GM12878 (cell line): Measurements from ENCODE around the gene ZNF792.

Experiments used
- CTCF ChIP-seq, 3 experiments: IDR thresholded peaks in 2 of 3; conservative IDR thresholded peaks in 1 of 3; 2 replicates each; pipeline ENCODE4 v1.5.1; 2011; ENCODE audit warnings: low read depth in 3 of 3, low read length in 3 of 3, mild to moderate bottlenecking in 3 of 3, control low read depth in 2 of 3, moderate library complexity in 2 of 3, inconsistent platforms in 1 of 3, mixed read lengths in 1 of 3; ENCODE audit not compliant: control insufficient read depth in 2 of 3, insufficient read depth in 1 of 3; ENCODE audit errors: extremely low read depth in 1 of 3
- MAX ChIP-seq: IDR thresholded peaks from 2 replicates; pipeline ENCODE4 v1.6.1; 2012; ENCODE audit warnings: low read depth, low read length, improper control_type of control experiment
- USF2 ChIP-seq: IDR thresholded peaks from 2 replicates; pipeline ENCODE4 v1.6.1; 2011; ENCODE audit warnings: low read depth, low read length, improper control_type of control experiment, borderline replicate concordance

- no peak for TF ChIP-seq MAX
- TF ChIP-seq CTCF (IDR thresholded peaks at IDR 0.05 in 2 of 3, conservative IDR thresholded peaks at IDR 0.05 in 1 of 3; ENCODE audit: control insufficient read depth in 2 of 3, extremely low read depth in 1 of 3, insufficient read depth in 1 of 3, low read depth in 3 of 3, low read length in 3 of 3) = no peak
- no peak for TF ChIP-seq USF2
Measured at GRCh38 chr19:34925278-34925855, 38.7 kb downstream of the ZNF792 start.
